Stimulated activated CD8-positive, alpha-beta memory T cell treated with anti-CD3 and anti-CD28 coated beads, Interleukin-4, amount 100 ng/mL, for 4 hours (primary cell): Measurements from ENCODE around the gene MYL12B.
"Not testable (repeated sequence)": the region's sequence is repeated elsewhere in the genome, so short reads cannot be mapped to it uniquely, and the experiment has no call there.

Experiments
- DNase-seq, 2 donors: peaks; one replicate each; pipeline ENCODE4 v3.0.0-alpha.2; 2020; ENCODE audit warnings: low read depth in 2 of 2, low spot score in 1 of 2

MYL12B gene

GRCh38 chr18:3294435-3295080, 32.6 kb downstream of the MYL12B start:
- DNase-seq, result no peak

GRCh38 chr18:3297025-3297984, 35.4 kb downstream of the MYL12B start:
- DNase-seq, result peak; percentile 84 to 88

GRCh38 chr18:3304832-3305231, 42.9 kb downstream of the MYL12B start:
- no peak for DNase-seq

GRCh38 chr18:3305354-3305762, 43.4 kb downstream of the MYL12B start:
- DNase-seq, result no peak

- DNase-seq, result no peak
Observed at GRCh38 chr18:3305933-3306332, 44.0 kb downstream of the MYL12B start.

GRCh38 chr18:3306391-3306790, 44.5 kb downstream of the MYL12B start:
- DNase-seq, result no peak

- no peak for DNase-seq
Observed at GRCh38 chr18:3313685-3314084, 51.8 kb downstream of the MYL12B start.

- not testable (repeated sequence) for DNase-seq
Observed at GRCh38 chr18:3315344-3315743, 53.4 kb downstream of the MYL12B start.

- DNase-seq, result no peak
Observed at GRCh38 chr18:3319399-3319798, 57.5 kb downstream of the MYL12B start.

- DNase-seq, result no peak
Observed at GRCh38 chr18:3319894-3320454, 58.0 kb downstream of the MYL12B start.

GRCh38 chr18:3321133-3321812, 59.3 kb downstream of the MYL12B start:
- DNase-seq, result no peak

- DNase-seq, result no peak
Observed at GRCh38 chr18:3323900-3324299, 62.0 kb downstream of the MYL12B start.
